HepG2 (cell line): ENCODE data around the gene ABAT. TPM values are rescaled to one million over a fixed set of nuclear protein-coding genes. Genes with fewer than 3 reads are reported as not detected.

ENCODE experiments used
- ATAC-seq: fragments of 200-7000 bp; cut with Tn5 transposase; 3 replicates; pipeline ENCODE4 v1.9.1; 2020; ENCODE audit warnings: mild to moderate bottlenecking, moderate library complexity
- BruUV-seq: library from RNA; stranded (reverse); fragments of 400-500 nt; replicated peaks from 2 replicates; lab custom pipeline; 2021; lab: Mats Ljungman, UMichigan
- CTCF ChIA-PET: fragments of 300-600 bp; formaldehyde crosslinking; extraction: SDS; loops from one replicate; lab custom pipeline; 2021; ENCODE audit warnings: low total read pairs, inconsistent platforms, low intra/inter-chr PET ratio; lab: Yijun Ruan, JAX
- POLR2A ChIA-PET: fragments of 350-600 bp; sonication (Branson Sonifier 250); formaldehyde crosslinking; loops from one replicate; lab custom pipeline; 2020; ENCODE audit warnings: antibody characterized with exemption, inconsistent platforms; lab: Yijun Ruan, JAX
- DNase-seq: peaks from one replicate; pipeline ENCODE4 v3.0.0-alpha.2; 2015; ENCODE audit warnings: low spot score
- FAIRE-seq: peaks from 3 replicates; lab custom pipeline; 2011; peaks lifted over from hg19 to GRCh38; lab: Jason Lieb, UNC
- H2AFZ ChIP-seq: one replicate; pipeline ENCODE4 v1.6.1; 2011; ENCODE audit warnings: low read length, inconsistent platforms
- H3K27ac ChIP-seq: fragments of 300-600 bp; 3 replicates; pipeline ENCODE4 v1.8.0; 2011; ENCODE audit warnings: mixed run types, mild to moderate bottlenecking, mixed read lengths, low read length, inconsistent platforms; ENCODE audit not compliant: insufficient read depth; ENCODE audit errors: extremely low read length
- H3K27me3 ChIP-seq, 2 experiments: fragments of 200-600 bp in 1 of 2; 2 replicates in 1 of 2; 3 replicates in 1 of 2; pipeline versions ENCODE4 v1.6.0 to v1.8.0; 2011; ENCODE audit warnings: low read length in 2 of 2, mild to moderate bottlenecking in 2 of 2, moderate library complexity in 2 of 2, inconsistent platforms in 1 of 2; ENCODE audit not compliant: insufficient read depth in 2 of 2, control insufficient read depth in 1 of 2
- H3K36me3 ChIP-seq, 2 experiments: fragments of 200-600 bp in 1 of 2; replicated peaks in 1 of 2; 2 replicates in 1 of 2; 3 replicates in 1 of 2; pipeline versions ENCODE4 v1.5.1 to v1.8.0; 2011; ENCODE audit warnings: low read length in 2 of 2, inconsistent platforms in 1 of 2; ENCODE audit not compliant: insufficient read depth in 2 of 2, control insufficient read depth in 1 of 2
- H3K4me1 ChIP-seq: 2 replicates; pipeline ENCODE4 v1.5.1; 2012; ENCODE audit warnings: low read length, inconsistent platforms; ENCODE audit not compliant: insufficient read depth
- H3K4me2 ChIP-seq: 2 replicates; pipeline ENCODE4 v1.6.0; 2011; ENCODE audit warnings: low read depth, low read length, inconsistent platforms
- H3K4me3 ChIP-seq, 3 experiments: fragments of 200-600 bp in 1 of 3; sonication (generic), shearing (Covaris generic) in 1 of 3; replicated peaks in 1 of 3; 2 replicates each; pipeline ENCODE4 v1.5.1; 2011 to 2016; ENCODE audit warnings: low read length in 3 of 3, inconsistent platforms in 2 of 3, low read depth in 2 of 3, mild to moderate bottlenecking in 2 of 3, control low read depth in 1 of 3, mixed read lengths in 1 of 3; ENCODE audit not compliant: insufficient read depth in 1 of 3
- H3K79me2 ChIP-seq: one replicate; pipeline ENCODE4 v1.6.1; 2011; ENCODE audit warnings: low read length, inconsistent platforms; ENCODE audit not compliant: insufficient read depth
- H3K9ac ChIP-seq: 2 replicates; pipeline ENCODE4 v1.6.0; 2011; ENCODE audit warnings: mild to moderate bottlenecking, low read depth, low read length, inconsistent platforms; ENCODE audit not compliant: insufficient read depth
- H3K9me3 ChIP-seq: 2 replicates; pipeline ENCODE4 v1.5.1; 2012; ENCODE audit warnings: mild to moderate bottlenecking, low read length
- H4K20me1 ChIP-seq: 2 replicates; pipeline ENCODE4 v1.6.0; 2011; ENCODE audit warnings: inconsistent platforms, mild to moderate bottlenecking, low read length, moderate library complexity; ENCODE audit not compliant: insufficient read depth
- EP300 ChIP-seq, 3 experiments: sonication (generic) in 1 of 3; formaldehyde crosslinking in 1 of 3; IDR thresholded peaks; 2 replicates each; pipeline versions ENCODE4 v1.5.1 to v1.6.1; 2011 to 2020; ENCODE audit warnings: low read depth in 2 of 3, low read length in 2 of 3, borderline replicate concordance in 1 of 3, improper control_type of control experiment in 1 of 3, mild to moderate bottlenecking in 1 of 3, missing genetic modification reagents in 1 of 3, moderate library complexity in 1 of 3
- JUNB ChIP-seq: sonication (generic); formaldehyde crosslinking; IDR thresholded peaks from 2 replicates; pipeline ENCODE4 v1.8.0; 2022; ENCODE audit warnings: missing genetic modification reagents, mild to moderate bottlenecking, borderline replicate concordance
- WGBS: methylation state at CpG from one replicate; pipeline ENCODE4 v1.1.6; 2017; ENCODE audit warnings: low lambda C conversion rate; 5-methylcytosine and 5-hydroxymethylcytosine counted together
- in situ Hi-C: cut with HindIII; loops from 2 replicates; pipeline ENCODE4 v1.10.0; 2017; ENCODE audit warnings: low pct_unique_long_range_greater_than_20kb; ENCODE audit not compliant: extremely low pct_ligation_motif_present
- intact Hi-C: fragments of 100-400 bp; cut with micrococcal nuclease; formaldehyde crosslinking; loops from one replicate; pipeline ENCODE4 v1.10.0; 2022; ENCODE audit not compliant: unreplicated experiment
- polyA plus RNA-seq, 8 experiments: library from polyadenylated mRNA; depleted of rRNA in 3 of 8; stranded (reverse) in 7 of 8; unstranded in 1 of 8; fragments of >200 nt; fragmentation: Illumina TruSeq in 4 of 8; extraction: Trizol in 4 of 8; gene quantifications; 2 replicates each; pipeline versions ENCODE4 v1.2.1 to v1.2.3, GENCODE V29; 2011 to 2016; ENCODE audit warnings: low read depth in 4 of 8, missing spikeins in 1 of 8, mixed read lengths in 1 of 8; ENCODE audit not compliant: insufficient read depth in 1 of 8
- total RNA-seq, 5 experiments: library from RNA; depleted of rRNA; stranded (reverse); fragments of >200 nt; fragmentation: Illumina TruSeq; extraction: Trizol; gene quantifications; 2 replicates each; pipeline ENCODE4 v1.2.3, GENCODE V29; 2016; ENCODE audit warnings: low read depth in 1 of 5
- TF ChIP-seq, protein P1 (sequence below): sonication (generic); formaldehyde crosslinking; IDR thresholded peaks from 2 replicates; pipeline ENCODE4 v1.4.0; 2020; ENCODE audit warnings: missing genetic modification reagents

ABAT gene
- total and polyA plus RNA-seq, 2 of the 13 experiments (the other 11 are each of a cell fraction or from before 2014, with no cell fraction given): 47.6 to 97.3 TPM

DNA sequence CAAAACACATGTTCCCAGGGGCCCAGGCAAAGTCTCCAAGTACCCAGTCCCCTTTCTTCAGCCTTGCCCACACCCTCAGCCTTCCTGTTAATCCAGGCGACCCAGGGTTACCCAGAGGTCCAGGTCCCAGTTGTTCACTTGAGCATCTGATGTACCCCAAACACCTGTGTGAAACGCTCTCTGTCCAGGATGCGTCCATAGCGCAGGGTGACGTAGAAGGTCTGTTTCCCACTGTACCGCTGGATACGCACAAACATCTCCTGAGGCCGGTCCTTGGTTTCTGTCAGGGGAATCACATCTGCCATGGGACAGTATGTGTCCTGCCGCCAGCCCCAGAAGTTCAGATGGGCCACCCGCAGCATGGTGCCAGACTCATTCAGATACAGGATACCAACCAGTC is 121.4 kb downstream of the ABAT start:
- POLR2A ChIA-PET: no interaction called here
- intact Hi-C loops: loop anchor here (2.0 kb wide), 2 partner anchors 55 to 67 kb away; no protein-coding TSS in a partner anchor
- CTCF ChIA-PET: no interaction called here
- no peak overlapping the region for H3K4me3 ChIP-seq
- FAIRE-seq (no peak), ATAC-seq (no peak), DNase-seq (no peak)
- peaks cover 38% of the 10 kb centered on the region for H3K4me1 ChIP-seq
- TF ChIP-seq, protein P1, sequence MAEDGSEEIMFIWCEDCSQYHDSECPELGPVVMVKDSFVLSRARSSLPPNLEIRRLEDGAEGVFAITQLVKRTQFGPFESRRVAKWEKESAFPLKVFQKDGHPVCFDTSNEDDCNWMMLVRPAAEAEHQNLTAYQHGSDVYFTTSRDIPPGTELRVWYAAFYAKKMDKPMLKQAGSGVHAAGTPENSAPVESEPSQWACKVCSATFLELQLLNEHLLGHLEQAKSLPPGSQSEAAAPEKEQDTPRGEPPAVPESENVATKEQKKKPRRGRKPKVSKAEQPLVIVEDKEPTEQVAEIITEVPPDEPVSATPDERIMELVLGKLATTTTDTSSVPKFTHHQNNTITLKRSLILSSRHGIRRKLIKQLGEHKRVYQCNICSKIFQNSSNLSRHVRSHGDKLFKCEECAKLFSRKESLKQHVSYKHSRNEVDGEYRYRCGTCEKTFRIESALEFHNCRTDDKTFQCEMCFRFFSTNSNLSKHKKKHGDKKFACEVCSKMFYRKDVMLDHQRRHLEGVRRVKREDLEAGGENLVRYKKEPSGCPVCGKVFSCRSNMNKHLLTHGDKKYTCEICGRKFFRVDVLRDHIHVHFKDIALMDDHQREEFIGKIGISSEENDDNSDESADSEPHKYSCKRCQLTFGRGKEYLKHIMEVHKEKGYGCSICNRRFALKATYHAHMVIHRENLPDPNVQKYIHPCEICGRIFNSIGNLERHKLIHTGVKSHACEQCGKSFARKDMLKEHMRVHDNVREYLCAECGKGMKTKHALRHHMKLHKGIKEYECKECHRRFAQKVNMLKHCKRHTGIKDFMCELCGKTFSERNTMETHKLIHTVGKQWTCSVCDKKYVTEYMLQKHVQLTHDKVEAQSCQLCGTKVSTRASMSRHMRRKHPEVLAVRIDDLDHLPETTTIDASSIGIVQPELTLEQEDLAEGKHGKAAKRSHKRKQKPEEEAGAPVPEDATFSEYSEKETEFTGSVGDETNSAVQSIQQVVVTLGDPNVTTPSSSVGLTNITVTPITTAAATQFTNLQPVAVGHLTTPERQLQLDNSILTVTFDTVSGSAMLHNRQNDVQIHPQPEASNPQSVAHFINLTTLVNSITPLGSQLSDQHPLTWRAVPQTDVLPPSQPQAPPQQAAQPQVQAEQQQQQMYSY (CRISPR knock-in tag): no peak
- no peak for TF ChIP-seq EP300 (IDR thresholded peaks at IDR 0.05; ENCODE audit: low read depth in 2 of 2, low read length in 2 of 2)
- 0 out of 2 replicates have a peak, but pooled peaks have one; percentile 7 for TF ChIP-seq EP300 (CRISPR knock-in tag; IDR thresholded peaks at IDR 0.05; ENCODE audit: borderline replicate concordance)
- TF ChIP-seq JUNB (CRISPR knock-in tag): 0 out of 2 replicates have a peak, but pooled peaks have one; percentile 21
- peaks cover 49% of the 10 kb centered on the region for H3K79me2 ChIP-seq
- no peaks in the 10 kb centered on the region for H3K9me3 ChIP-seq
- H4K20me1 ChIP-seq: peaks cover 9% of the 10 kb centered on the region
- no peak overlapping the region for H2AFZ ChIP-seq
- 94% methylated on average over 10 of the region's 10 CpGs for WGBS
- in situ Hi-C loops: loop anchor here (5.0 kb wide), 2 partner anchors 139 to 229 kb away; no protein-coding TSS in a partner anchor
- H3K36me3 ChIP-seq: peaks cover 0 to 13% of the 10 kb centered on the region in 2 experiments; a peak in 3 of 5 replicates
- no peaks in the 10 kb centered on the region; a peak in 1 of 5 replicates for H3K27me3 ChIP-seq
- BruUV-seq: no TSS peak
- no peak overlapping the region; the same call in 1 of the 2 replicates for H3K9ac ChIP-seq
- peak overlapping the region; percentile 95 for H3K4me2 ChIP-seq
- no peak overlapping the region for H3K27ac ChIP-seq
